Measurements from ENCODE around the gene FYB1.

FYB1 gene

GRCh38 chr5:39143151-39143860 lies 76.1 kb downstream of the FYB1 start:
- no peak overlapping the region for H3K27ac ChIP-seq
- H3K4me3 ChIP-seq = no peak overlapping the region
- DNase-seq (ENCODE audit: low spot score) = no peak
- TF ChIP-seq CTCF (IDR thresholded peaks at IDR 0.05) = no peak

DNA sequence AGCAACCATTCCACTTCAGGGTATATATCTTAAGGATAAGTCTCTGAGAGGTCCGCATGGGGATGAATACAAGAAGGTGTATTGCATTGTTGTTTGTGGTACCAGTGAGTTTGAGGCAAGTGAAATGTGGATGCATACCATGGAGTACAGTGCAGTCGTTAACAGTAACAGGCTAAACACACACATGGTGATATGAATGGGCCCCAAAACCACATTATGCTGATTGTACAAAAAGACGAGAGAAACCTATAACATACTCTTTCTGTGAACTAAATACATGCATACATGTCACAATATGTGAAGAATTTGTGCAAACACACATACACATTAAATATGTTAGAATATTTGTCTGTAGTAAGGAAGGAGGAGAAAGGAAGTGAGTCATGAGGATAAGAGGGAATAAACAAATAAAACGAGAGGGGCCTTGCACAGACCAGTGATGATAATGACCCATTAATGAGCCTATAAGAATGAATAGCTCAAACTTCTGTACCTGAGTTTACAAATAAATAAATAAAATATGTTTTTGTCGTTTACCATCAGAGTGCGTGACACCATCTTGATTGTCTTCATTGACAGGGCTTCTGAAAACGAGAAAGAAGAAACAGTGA lies 78.7 kb downstream of the FYB1 start:
- no peak for TF ChIP-seq CTCF (IDR thresholded peaks at IDR 0.05)
- Histone ChIP-seq H3K27ac (no peak overlapping the region), H3K4me3 (no peak overlapping the region)
- no peak for DNase-seq (ENCODE audit: low spot score)

- no peak for TF ChIP-seq CTCF (IDR thresholded peaks at IDR 0.05)
- no peak for DNase-seq (ENCODE audit: low spot score)
- Histone ChIP-seq H3K4me3 (no peak overlapping the region), H3K27ac (no peak overlapping the region)
Observed at GRCh38 chr5:39138892-39139291, 80.5 kb downstream of the FYB1 start.

DNA sequence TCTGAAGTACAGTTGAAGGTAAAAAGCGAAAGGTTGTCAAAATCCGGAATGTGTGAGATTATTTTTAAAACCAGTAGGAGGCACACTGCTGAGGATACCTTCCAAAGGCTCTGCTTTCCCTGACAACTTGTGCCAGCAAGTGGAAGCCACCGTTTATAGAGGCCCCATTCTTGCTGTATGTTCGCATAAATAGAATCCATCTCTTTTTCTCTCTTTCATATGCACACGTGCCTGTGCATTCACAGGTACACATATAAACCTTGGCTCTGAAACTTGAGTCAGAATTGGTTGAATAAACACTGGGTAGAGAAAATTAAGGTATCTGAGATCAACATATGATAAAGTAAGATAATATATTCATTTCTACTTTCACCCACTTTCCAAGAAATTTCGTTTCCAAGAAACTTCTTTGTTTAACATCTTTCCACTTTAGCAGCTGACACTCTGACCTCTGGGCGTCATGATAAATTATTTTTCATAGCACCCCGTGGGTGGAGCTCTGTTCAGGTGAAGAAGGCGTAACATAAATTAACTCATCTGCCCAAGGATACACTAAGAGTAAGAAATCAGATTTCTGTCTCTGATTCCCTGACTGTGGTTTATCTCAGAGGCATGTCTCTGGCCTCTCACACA lies 81.4 kb downstream of the FYB1 start:
- TF ChIP-seq CTCF (IDR thresholded peaks at IDR 0.05) = no peak
- Histone ChIP-seq H3K27ac (no peak overlapping the region), H3K4me3 (no peak overlapping the region)
- no peak for DNase-seq (ENCODE audit: low spot score)

- Histone ChIP-seq H3K4me3 (no peak overlapping the region), H3K27ac (no peak overlapping the region)
- TF ChIP-seq CTCF (IDR thresholded peaks at IDR 0.05) = no peak
- no peak for DNase-seq (ENCODE audit: low spot score)
Observed at GRCh38 chr5:39137391-39137790, 82.0 kb downstream of the FYB1 start.

- no peak overlapping the region for H3K4me3 ChIP-seq
- no peak for TF ChIP-seq CTCF (IDR thresholded peaks at IDR 0.05)
- DNase-seq (ENCODE audit: low spot score) = no peak
- no peak overlapping the region for H3K27ac ChIP-seq
Observed at GRCh38 chr5:39132792-39133191, 86.6 kb downstream of the FYB1 start.

DNA sequence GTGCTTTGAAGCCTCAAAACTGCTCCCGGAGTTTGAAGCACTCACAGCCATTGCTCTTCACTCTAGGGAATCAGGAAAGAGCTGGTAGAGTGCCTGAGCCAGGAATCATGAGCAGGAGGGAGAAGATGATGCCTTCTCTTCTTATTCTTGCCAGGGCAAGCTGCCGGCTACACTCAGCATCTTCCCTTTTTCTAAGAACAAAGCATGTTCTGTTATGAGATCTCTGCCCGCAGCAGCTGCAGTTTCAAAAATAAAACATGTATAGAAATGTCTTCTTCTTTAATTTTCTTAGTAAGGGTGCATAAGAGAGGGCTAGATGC lies 87.3 kb downstream of the FYB1 start:
- Histone ChIP-seq H3K4me3 (no peak overlapping the region), H3K27ac (no peak overlapping the region)
- TF ChIP-seq CTCF (IDR thresholded peaks at IDR 0.05) = no peak
- DNase-seq (ENCODE audit: low spot score) = no peak

Measured in coronary artery (tissue), 2 donors.